ENCODE data around the gene BUD23. TPM values are rescaled to one million over a fixed set of nuclear protein-coding genes. Genes with fewer than 3 reads are reported as not detected.
A peak's percentile ranks its signal among the peaks of the same experiment; 100 is the strongest.

Gene BUD23, protein sequence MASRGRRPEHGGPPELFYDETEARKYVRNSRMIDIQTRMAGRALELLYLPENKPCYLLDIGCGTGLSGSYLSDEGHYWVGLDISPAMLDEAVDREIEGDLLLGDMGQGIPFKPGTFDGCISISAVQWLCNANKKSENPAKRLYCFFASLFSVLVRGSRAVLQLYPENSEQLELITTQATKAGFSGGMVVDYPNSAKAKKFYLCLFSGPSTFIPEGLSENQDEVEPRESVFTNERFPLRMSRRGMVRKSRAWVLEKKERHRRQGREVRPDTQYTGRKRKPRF
- total RNA-seq (2022), result 73.5 and 75.8 TPM in 2 replicates
- Bru-seq, nascent RNA, result percentile 78 among the genes with signal in this experiment
- BruChase-seq, experiment 1, labeled RNA remaining after a 6-hour chase, result percentile 82 among the genes with signal in this experiment
- BruChase-seq, experiment 2, labeled RNA remaining after a 2-hour chase, result percentile 79 among the genes with signal in this experiment
- long read RNA-seq, transcript BUD23-201 (12 exons, 1,230 nt), result major isoform, 202 of 246 reads
- long read RNA-seq, transcript BUD23-215 (2 exons, 3,886 nt), result minor isoform, 11 of 246 reads
- long read RNA-seq, partial matches to known transcripts, result 5 of 246 reads
- long read RNA-seq, other reads (novel, unspliced or antisense), result 24 of 246 reads

GRCh38 chr7:73683056-73683787 is at the start of gene BUD23, which contains the start of gene DNAJC30:
Gene BUD23, plus strand, starts transcription at chr7:73683597. Its CDS starts 29 bp downstream, at chr7:73683626.
Gene DNAJC30, minus strand, starts transcription at chr7:73683453. Its CDS starts 30 bp downstream, at chr7:73683423.
- BruUV-seq (replicated peaks), result TSS peak; percentile 50
- Mint-ChIP-seq H3K4me1 (ENCODE audit: low read depth, unreplicated experiment) (peaks cover 10% of the 10 kb centered on the region), H3K27me3 (ENCODE audit: unreplicated experiment) (no peaks in the 10 kb centered on the region), H3K4me3 (ENCODE audit: low read depth, unreplicated experiment) (peak within 1 kb of the TSS; percentile 94), H3K27ac (ENCODE audit: unreplicated experiment) (peak within 1 kb of the TSS; percentile 90), H3K9me3 (ENCODE audit: low read depth, unreplicated experiment) (no peaks in the 10 kb centered on the region), H3K36me3 (ENCODE audit: insufficient read depth, unreplicated experiment) (peaks cover 35% of the 10 kb centered on the region)
- CTCF ChIA-PET, result no interaction called here
- TF ChIP-seq CTCF (IDR thresholded peaks at IDR 0.05; ENCODE audit: unreplicated experiment), result no peak
- intact Hi-C loops (cut with micrococcal nuclease; ENCODE audit: unreplicated experiment), result no loop called here
- DNase-seq, result peak; percentile 88

GRCh38 chr7:73633844-73634243 is 49.6 kb upstream of the BUD23 start:
- Mint-ChIP-seq H3K9me3 (ENCODE audit: low read depth, unreplicated experiment) (peaks cover 3% of the 10 kb centered on the region), H3K27me3 (ENCODE audit: unreplicated experiment) (peaks cover 18% of the 10 kb centered on the region), H3K36me3 (ENCODE audit: insufficient read depth, unreplicated experiment) (no peaks in the 10 kb centered on the region), H3K27ac (ENCODE audit: unreplicated experiment) (no peak overlapping the region), H3K4me3 (ENCODE audit: low read depth, unreplicated experiment) (no peak overlapping the region), H3K4me1 (ENCODE audit: low read depth, unreplicated experiment) (no peaks in the 10 kb centered on the region)
- BruUV-seq (replicated peaks), result no TSS peak
- CTCF ChIA-PET, result no interaction called here
- no peak for TF ChIP-seq CTCF (IDR thresholded peaks at IDR 0.05; ENCODE audit: unreplicated experiment)
- DNase-seq, result no peak
- intact Hi-C loops (cut with micrococcal nuclease; ENCODE audit: unreplicated experiment), result no loop called here

DNA sequence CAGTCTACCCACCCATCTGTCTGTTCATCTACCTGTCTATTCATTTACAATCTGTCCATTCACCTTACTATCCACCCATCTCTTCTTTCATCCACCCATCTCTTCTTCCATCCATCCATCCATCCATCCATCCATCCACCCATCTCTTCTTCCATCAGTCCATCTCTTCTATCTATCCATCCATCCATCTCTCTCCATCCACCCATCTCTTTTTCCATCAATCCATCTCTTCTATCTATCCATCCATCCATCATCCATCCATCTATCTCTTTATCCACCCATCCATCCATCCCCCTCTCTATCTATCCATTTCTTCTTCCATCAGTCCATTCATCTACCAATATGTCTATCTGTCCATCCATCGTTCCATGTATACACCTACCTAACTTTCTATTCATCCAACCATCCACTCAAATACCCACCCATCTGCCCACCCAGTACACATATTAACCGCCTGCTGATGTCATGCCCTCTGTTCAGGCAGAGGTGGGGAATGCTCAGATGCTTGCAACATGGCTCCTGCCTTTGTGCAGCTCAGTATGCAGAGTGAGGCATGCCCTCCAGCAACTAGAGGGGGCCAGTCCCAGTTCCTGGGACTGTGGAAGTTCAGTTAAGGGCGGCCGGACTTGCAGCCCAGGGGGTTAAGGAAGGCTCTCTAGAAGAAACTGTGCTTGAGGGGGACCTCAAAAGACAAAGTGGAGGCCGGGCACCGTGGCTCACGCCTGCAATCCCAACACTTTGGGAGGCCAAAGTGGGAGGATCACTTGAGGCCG is 47.8 kb upstream of the BUD23 start:
- no peak for DNase-seq
- Mint-ChIP-seq H3K27me3 (ENCODE audit: unreplicated experiment) (peaks cover 13% of the 10 kb centered on the region), H3K27ac (ENCODE audit: unreplicated experiment) (peak overlapping the region; percentile 77), H3K9me3 (ENCODE audit: low read depth, unreplicated experiment) (peaks cover 3% of the 10 kb centered on the region), H3K4me1 (ENCODE audit: low read depth, unreplicated experiment) (no peaks in the 10 kb centered on the region), H3K4me3 (ENCODE audit: low read depth, unreplicated experiment) (no peak overlapping the region), H3K36me3 (ENCODE audit: insufficient read depth, unreplicated experiment) (no peaks in the 10 kb centered on the region)
- CTCF ChIA-PET, result interaction anchor here (0.5 to 0.9 kb wide), 3 partner anchors 17 to 163 kb away, joined by 3 to 4 read pairs (median 3); no protein-coding TSS in a partner anchor
- intact Hi-C loops (cut with micrococcal nuclease; ENCODE audit: unreplicated experiment), result no loop called here
- BruUV-seq (replicated peaks), result no TSS peak
- no peak for TF ChIP-seq CTCF (IDR thresholded peaks at IDR 0.05; ENCODE audit: unreplicated experiment)

- intact Hi-C loops (cut with micrococcal nuclease; ENCODE audit: unreplicated experiment), result no loop called here
- no TSS peak for BruUV-seq (replicated peaks)
- peaks cover 5% of the 10 kb centered on the region for H3K9me3 Mint-ChIP-seq (ENCODE audit: low read depth, unreplicated experiment)
- no peaks in the 10 kb centered on the region for H3K36me3 Mint-ChIP-seq (ENCODE audit: insufficient read depth, unreplicated experiment)
- H3K27ac Mint-ChIP-seq (ENCODE audit: unreplicated experiment), result no peak overlapping the region
- H3K4me1 Mint-ChIP-seq (ENCODE audit: low read depth, unreplicated experiment), result no peaks in the 10 kb centered on the region
- no peaks in the 10 kb centered on the region for H3K27me3 Mint-ChIP-seq (ENCODE audit: unreplicated experiment)
- TF ChIP-seq CTCF (IDR thresholded peaks at IDR 0.05; ENCODE audit: unreplicated experiment), result no peak
- no peak overlapping the region for H3K4me3 Mint-ChIP-seq (ENCODE audit: low read depth, unreplicated experiment)
- CTCF ChIA-PET, result no interaction called here
- no peak for DNase-seq
These were observed 44.5 kb upstream of the BUD23 start for GRCh38 chr7:73638911-73639310.
